Left cardiac atrium (tissue), 4 donors: ENCODE data around the gene COMMD9. TPM values are rescaled to one million over a fixed set of nuclear protein-coding genes. Genes with fewer than 3 reads are reported as not detected.
A peak's percentile ranks its signal among the peaks of the same experiment; 100 is the strongest.

ENCODE experiments used
- ATAC-seq, 2 donors: fragments of 200-7000 bp; cut with Tn5 transposase; one replicate each; pipeline ENCODE4 v1.9.1; 2020; ENCODE audit warnings: mild to moderate bottlenecking in 2 of 2, moderate library complexity in 2 of 2
- DNase-seq: peaks from one replicate; pipeline ENCODE4 v3.0.0-alpha.2; 2020
- intact Hi-C, 2 donors: fragments of 100-400 bp; cut with DNase I; formaldehyde crosslinking; loops; one replicate each; pipeline versions ENCODE4 v1.14.1 to v1.15.1; 2022 to 2023
- total RNA-seq, 2 donors: library from RNA; stranded (reverse); fragmentation: NEBNext Ultra II Directional; extraction: Animal tissue kit (Norgen Biotek cat#: 25700); gene quantifications; one replicate each; pipeline ENCODE4 v1.2.1, GENCODE V29; 2021
- donor health status: DM: no; HTN: yes; CAD: no.
- donor health status: DM: no; HTN: yes; CAD: no; lungs with severe emphysema.
- donor health status: DM: yes; HTN: yes; CAD: no.
- donor health status: Dilated cardiomyopathy.

COMMD9 gene
- total RNA-seq, 2 donors from 2014 or later: 38.4 to 48.8 TPM

- DNase-seq (peak; percentile 48), ATAC-seq (peak; percentile 56 to 78)
- intact Hi-C loops: loop anchor here in 1 of 2 donors (2.0 to 5.0 kb wide), 3 partner anchors 444 to 779 kb away; no protein-coding TSS in a partner anchor
These were observed 23.2 kb downstream of the COMMD9 start for GRCh38 chr11:36265793-36266628.

- intact Hi-C loops: loop anchor here in 1 of 2 donors (5.0 kb wide), 1 partner anchor 443 kb away; no protein-coding TSS in a partner anchor
These were observed 24.3 kb downstream of the COMMD9 start for GRCh38 chr11:36264973-36265344.

GRCh38 chr11:36264011-36264972 lies 24.9 kb downstream of the COMMD9 start:
- no peak for DNase-seq
- intact Hi-C loops: no loop called here
- ATAC-seq: no peak

More at GRCh38 chr11:36264973-36265344, 24.3 kb downstream of the COMMD9 start:
- ATAC-seq: no peak
- DNase-seq: no peak

GRCh38 chr11:36261094-36261493 lies 28.1 kb downstream of the COMMD9 start:
- no peak for DNase-seq
- intact Hi-C loops: no loop called here

GRCh38 chr11:36258730-36259360 lies 30.4 kb downstream of the COMMD9 start:
- peak; percentile 54 for DNase-seq

More at GRCh38 chr11:36261094-36261493, 28.1 kb downstream of the COMMD9 start:
- no peak for ATAC-seq

GRCh38 chr11:36257351-36257750 lies 31.9 kb downstream of the COMMD9 start:
- ATAC-seq (no peak), DNase-seq (no peak)
- intact Hi-C loops: loop anchor here in 1 of 2 donors (10.0 kb wide), 2 partner anchors 433 to 643 kb away; partner anchors contain the start of gene FJX1

More at GRCh38 chr11:36258730-36259360, 30.4 kb downstream of the COMMD9 start:
- intact Hi-C loops: loop anchor here in 1 of 2 donors (10.0 kb wide), 2 partner anchors 434 to 644 kb away; partner anchors contain the start of gene FJX1
- ATAC-seq: peak; percentile 71 to 88

- DNase-seq (no peak), ATAC-seq (no peak)
- intact Hi-C loops: loop anchor here in 1 of 2 donors (10.0 kb wide), 2 partner anchors 430 to 640 kb away; partner anchors contain the start of gene FJX1
These were observed 34.5 kb downstream of the COMMD9 start for GRCh38 chr11:36254713-36255112.

GRCh38 chr11:36253238-36253637 lies 36.0 kb downstream of the COMMD9 start:
- ATAC-seq (no peak), DNase-seq (no peak)
- intact Hi-C loops: loop anchor here in 1 of 2 donors (10.0 kb wide), 2 partner anchors 428 to 638 kb away; partner anchors contain the start of gene FJX1

- no peak for ATAC-seq
- intact Hi-C loops: loop anchor here in 1 of 2 donors (10.0 kb wide), 2 partner anchors 427 to 637 kb away; partner anchors contain the start of gene FJX1
- DNase-seq: no peak
These were observed 37.4 kb downstream of the COMMD9 start for GRCh38 chr11:36251823-36252222.

- DNase-seq (no peak), ATAC-seq (no peak)
- intact Hi-C loops: no loop called here
These were observed 40.0 kb downstream of the COMMD9 start for GRCh38 chr11:36249246-36249645.

GRCh38 chr11:36248436-36248835 lies 40.8 kb downstream of the COMMD9 start:
- intact Hi-C loops: no loop called here
- ATAC-seq (no peak), DNase-seq (no peak)

- ATAC-seq (no peak), DNase-seq (no peak)
- intact Hi-C loops: no loop called here
These were observed 41.7 kb downstream of the COMMD9 start for GRCh38 chr11:36247493-36247892.

GRCh38 chr11:36243641-36244040 lies 45.6 kb downstream of the COMMD9 start:
- DNase-seq (no peak), ATAC-seq (peak in 1 of 2 donors; percentile 82)
- intact Hi-C loops: no loop called here

GRCh38 chr11:36241497-36241896 lies 47.7 kb downstream of the COMMD9 start:
- DNase-seq: no peak
- intact Hi-C loops: no loop called here
- ATAC-seq: no peak

GRCh38 chr11:36240801-36241200 lies 48.4 kb downstream of the COMMD9 start:
- ATAC-seq (no peak), DNase-seq (no peak)
- intact Hi-C loops: no loop called here

- intact Hi-C loops: no loop called here
- DNase-seq (no peak), ATAC-seq (no peak)
These were observed 49.1 kb downstream of the COMMD9 start for GRCh38 chr11:36240173-36240572.

- no peak for DNase-seq
- ATAC-seq: no peak
- intact Hi-C loops: no loop called here
These were observed 49.6 kb downstream of the COMMD9 start for GRCh38 chr11:36239636-36240035.

GRCh38 chr11:36238881-36239280 lies 50.3 kb downstream of the COMMD9 start:
- DNase-seq: no peak

More at GRCh38 chr11:36238881-36239280, 50.3 kb downstream of the COMMD9 start:
- intact Hi-C loops: no loop called here
- ATAC-seq: no peak
